ENCODE data around the gene CCN6.

- TF ChIP-seq, protein P1, sequence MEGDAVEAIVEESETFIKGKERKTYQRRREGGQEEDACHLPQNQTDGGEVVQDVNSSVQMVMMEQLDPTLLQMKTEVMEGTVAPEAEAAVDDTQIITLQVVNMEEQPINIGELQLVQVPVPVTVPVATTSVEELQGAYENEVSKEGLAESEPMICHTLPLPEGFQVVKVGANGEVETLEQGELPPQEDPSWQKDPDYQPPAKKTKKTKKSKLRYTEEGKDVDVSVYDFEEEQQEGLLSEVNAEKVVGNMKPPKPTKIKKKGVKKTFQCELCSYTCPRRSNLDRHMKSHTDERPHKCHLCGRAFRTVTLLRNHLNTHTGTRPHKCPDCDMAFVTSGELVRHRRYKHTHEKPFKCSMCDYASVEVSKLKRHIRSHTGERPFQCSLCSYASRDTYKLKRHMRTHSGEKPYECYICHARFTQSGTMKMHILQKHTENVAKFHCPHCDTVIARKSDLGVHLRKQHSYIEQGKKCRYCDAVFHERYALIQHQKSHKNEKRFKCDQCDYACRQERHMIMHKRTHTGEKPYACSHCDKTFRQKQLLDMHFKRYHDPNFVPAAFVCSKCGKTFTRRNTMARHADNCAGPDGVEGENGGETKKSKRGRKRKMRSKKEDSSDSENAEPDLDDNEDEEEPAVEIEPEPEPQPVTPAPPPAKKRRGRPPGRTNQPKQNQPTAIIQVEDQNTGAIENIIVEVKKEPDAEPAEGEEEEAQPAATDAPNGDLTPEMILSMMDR (IDR thresholded peaks at IDR 0.05), result no peak
- TF ChIP-seq POLR2A (IDR thresholded peaks at IDR 0.05), result no peak
These were observed 9.7 kb upstream of the CCN6 start for GRCh38 chr6:112044196-112044595.
